NCI-H446 (cell line): ENCODE measurements around the gene HIRA.
"Not testable (repeated sequence)": the region's sequence is repeated elsewhere in the genome, so short reads cannot be mapped to it uniquely, and the experiment has no call there.

ENCODE experiments used
- DNase-seq, 2 experiments: peaks; one replicate each; lab custom pipeline; 2025; lab: John Stamatoyannopoulos, UW

Gene HIRA

DNA sequence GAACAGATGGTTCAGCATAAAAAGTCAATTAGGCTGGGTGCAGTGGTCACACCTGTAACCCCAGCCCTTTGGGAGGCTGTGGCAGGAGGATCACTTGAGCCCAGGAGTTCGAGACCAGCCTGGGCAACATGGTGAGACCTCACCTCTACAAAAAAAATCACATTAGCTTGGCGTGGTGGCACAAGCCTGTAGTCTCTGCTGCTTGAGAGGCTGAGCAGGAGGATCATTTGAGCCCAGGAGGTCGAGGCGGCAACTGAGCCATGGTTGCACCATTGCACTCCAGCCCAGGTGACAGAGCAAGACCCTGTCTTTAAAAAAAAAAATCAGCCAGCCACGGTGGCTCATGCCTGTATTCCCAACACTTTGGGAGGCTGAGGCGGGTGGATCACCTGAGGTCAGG, 108.1 kb downstream of the HIRA start:
- DNase-seq = not testable (repeated sequence)

DNA sequence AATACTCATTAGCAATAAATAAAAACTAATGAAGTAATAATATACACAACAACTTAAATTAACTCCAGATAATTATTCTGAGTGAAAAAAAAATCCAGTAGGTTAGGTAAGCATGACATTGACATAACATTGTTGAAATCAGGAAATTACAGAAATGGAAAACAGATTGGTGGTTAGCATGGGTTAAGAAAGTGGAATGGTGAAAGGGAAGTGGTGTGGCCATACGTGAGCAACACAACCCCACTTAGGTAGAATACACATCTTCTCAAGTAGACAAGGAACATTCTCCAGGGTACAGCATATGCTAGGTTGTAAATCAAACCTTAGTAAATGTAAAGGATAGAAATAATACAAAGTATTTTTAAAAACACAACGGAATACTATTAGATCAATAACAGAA, 109.8 kb downstream of the HIRA start:
- no peak for DNase-seq

DNA sequence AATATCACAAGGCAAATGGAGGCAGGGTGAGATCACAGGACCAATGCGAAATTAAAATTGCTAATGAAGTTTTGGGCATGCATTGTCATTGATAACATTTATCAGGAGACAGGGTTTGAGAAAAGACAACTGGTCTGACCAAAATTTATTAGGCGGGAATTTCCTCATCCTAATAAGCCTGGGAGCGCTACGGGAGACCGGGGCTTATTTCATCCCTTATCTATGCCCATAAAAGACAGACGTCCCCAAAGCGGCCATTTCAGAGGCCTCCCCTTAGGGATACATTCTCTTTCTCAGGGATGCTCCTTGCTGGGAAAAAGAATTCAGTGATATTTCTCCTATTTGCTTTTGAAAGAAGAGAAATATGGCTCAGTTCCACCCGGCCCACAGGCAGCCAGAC, 111.4 kb downstream of the HIRA start:
- DNase-seq = not testable (repeated sequence)

DNA sequence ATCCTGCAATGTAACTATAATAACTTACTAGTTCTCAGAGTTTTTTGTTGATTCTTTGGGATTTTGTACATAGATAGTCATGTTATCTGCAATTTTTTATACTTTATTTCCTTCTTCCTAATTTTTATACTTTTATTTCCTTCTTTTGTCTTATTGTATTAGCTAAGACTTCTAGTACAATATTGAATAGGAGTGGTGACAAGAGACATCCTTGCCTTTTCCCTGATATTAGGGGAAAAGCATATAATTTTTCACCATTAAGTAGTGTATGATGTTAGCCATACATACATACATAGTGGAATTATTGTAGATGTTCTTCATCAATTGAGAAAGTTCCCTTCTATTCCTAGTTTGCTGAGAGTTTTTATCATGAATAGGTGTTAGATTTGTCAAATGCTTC, 112.3 kb downstream of the HIRA start:
- no peak for DNase-seq

DNA sequence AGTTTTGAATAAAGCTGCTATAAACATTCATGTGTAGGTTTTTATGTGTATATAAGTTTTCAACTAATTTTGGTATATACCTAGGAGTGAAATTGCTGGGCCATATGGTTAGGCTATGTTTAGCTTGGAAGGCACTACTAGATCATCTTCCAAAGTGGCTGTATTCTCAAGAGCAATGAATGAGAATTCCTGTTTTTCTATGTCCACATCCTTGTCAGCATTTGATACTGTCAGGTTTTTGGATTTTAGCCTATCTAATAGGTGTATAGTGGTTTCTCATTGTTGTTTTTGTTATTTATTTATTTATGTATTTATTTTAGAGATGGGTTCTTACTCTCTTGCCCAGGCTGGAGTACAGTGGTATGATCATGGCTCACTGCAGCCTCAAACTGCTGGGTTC, 113.7 kb downstream of the HIRA start:
- DNase-seq = no peak

DNA sequence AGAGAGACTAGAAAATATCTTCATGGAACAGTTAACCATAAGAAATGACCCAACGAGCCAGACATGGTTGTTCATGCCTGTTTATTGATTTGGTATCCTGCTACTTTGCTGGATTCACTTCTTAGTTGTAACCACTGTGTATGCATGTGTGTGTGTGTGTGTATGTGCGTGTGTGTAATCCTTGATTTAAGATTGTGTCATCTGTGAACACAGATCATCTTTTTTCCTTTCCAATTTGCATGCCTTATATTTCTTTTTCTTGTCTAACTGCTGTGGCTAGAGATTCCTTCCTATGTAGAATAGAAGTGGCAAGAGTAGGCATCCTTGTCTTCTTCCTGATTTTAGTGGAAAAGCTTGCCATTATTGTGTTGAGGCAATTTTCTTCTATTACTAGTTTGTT, 123.7 kb downstream of the HIRA start:
- no peak for DNase-seq

DNA sequence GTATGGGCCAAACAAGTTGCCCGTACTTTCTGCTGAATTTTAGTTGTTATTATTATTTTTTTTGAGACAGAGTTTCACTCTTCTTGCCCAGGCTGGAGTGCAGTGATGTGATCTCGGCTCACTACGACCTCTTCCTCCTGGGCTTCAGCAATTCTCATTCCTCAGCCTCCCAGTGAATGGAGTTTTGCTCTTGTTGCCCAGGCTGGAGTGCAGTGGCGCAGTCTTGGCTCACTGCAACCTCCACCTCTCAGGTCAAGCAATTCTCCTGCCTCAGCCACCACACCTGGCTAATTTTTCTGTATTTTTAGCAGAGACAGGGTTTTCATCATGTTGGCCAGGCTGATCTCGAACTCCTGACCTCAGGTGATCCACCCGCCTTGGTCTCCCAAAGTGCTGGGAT, 125.0 kb downstream of the HIRA start:
- DNase-seq = not testable (repeated sequence)

DNA sequence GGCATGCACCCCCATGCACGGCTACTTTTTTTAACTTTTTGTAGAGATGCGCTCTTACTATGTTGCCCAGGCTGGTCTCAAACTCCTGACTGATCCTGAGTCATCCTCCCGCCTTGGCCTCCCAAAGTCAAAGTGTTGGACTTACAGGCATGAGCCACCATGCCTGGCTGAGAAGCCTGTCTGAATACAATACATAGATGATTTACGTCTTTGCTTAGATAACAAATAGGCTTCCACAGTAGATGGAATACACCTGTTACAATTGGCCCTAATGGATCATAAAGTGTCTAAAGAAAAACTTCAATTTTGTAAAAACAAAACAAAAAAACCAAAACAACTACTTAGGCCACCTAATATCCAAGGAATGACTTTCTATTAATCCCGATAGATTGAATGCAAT, 127.0 kb downstream of the HIRA start:
- no peak for DNase-seq

DNA sequence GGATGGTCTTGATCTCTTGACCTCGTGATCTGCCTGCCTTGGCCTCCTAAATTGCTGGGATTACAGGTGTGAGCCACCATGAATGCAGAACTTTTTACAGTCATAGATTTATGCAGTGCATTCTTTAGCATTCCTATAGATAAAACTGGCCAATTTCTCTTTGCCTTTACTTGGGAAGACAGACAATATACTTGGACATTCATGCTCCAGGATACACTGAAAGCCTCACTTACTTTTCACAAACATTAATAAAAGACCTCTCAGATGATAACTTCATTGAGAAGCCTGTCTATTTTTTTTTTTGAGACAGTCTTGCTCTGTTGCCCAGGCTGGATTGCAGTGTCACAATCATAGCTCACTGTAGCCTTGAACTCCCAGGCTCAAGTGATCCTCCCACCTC, 127.7 kb downstream of the HIRA start:
- DNase-seq = no peak

DNA sequence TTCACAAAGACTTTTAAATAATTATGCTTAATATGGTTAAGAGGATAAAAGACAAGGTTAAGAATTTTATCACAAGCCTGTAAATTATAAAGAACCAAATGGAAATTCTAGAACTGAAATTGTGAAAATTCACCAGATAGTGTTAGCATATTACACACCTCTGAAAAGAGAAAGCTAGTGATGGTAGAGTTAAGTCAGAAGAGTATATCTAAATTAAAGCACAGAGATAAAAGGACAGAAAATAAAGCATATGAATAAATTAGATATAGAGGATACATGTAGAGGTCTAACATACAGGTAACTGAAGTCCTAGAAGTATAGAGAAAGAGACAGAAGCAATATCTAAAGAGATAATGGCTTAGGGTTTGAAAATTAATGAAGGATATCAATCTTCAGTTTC, 135.8 kb downstream of the HIRA start:
- DNase-seq = no peak

DNA sequence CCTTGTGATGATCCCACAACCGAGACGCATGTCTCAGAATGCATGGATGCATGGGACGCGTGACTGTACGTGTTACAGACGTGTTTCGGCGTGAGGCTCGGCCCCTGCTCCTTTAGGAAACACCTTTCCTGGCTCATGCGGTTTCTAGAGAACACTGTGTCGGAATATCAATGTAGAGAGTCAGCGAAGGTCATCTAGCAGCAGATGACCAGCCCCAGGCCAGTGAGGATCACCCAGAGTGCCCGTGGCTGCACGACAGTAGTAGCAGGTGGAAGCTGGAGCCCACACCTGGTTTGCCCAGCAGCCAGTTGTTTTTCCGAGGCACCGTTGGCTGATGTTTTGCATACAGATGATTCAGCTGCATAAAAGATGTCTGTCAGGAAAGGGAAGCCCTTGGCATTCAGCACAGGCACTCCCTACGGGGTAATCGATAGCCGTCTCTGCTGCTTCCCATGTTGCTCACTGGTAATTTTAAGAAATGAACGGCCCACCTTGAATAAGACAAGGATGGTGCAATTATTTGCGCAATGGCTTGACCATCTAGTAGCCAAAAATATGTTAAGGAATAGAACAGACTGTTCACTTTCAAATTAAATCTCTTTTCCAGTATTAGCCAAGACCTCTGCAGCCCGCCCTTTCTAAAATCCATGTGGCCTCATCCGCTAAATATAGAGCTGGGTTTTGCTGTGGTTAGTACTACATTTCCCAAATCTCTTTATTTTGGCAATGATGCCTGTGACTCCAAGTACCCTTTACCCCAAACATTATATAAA, 138.9 kb downstream of the HIRA start:
- DNase-seq = no peak

DNA sequence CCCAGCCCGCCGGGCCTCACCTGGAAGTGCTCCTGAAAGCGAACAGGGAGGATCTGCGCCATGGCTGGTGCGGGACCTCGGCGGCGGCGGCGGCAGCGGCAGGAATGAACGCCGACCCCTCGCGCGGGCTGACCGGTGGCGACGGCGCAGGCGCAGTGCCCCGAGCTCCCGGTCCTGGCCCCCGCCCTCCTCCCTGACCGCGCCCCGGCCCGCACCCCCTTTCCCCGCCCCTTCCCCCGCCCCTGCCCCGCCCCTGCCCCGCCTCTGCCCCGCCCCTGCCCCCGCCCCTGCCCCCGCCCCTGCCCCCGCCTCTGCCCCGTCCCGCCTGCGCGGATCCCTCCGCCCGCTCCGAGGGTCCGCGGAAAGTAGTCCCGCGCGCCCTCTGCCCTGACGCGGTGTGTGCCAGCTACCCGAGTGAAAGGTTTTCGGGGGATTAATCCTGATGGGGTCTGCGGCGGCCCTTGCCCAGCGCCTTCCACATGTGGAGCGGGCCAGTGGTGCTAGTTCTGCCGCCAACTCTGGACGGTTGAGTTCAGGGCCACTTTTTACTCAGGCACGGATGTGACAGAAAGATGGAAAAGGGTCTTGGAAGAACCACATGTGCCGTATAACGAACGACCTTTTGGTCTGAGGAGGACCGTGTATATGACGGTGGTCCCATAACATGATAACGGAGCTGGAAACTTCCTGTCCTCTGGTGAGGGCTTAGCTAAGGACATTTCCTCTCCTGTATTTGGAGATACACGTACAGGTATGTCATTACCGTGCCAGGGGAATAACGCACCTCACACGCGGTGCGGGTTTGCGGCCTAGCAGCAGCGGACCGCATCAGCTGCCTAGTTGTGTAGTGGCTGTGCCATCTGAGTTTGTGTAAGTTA, 139.7 kb downstream of the HIRA start, which contains the start of gene CLTCL1:
TSS of gene CLTCL1 (minus strand) at position 140 of the 878 bp plus-strand sequence. CDS start at position 62, 78 bp downstream.
- peak; percentile 59 to 81 for DNase-seq

DNA sequence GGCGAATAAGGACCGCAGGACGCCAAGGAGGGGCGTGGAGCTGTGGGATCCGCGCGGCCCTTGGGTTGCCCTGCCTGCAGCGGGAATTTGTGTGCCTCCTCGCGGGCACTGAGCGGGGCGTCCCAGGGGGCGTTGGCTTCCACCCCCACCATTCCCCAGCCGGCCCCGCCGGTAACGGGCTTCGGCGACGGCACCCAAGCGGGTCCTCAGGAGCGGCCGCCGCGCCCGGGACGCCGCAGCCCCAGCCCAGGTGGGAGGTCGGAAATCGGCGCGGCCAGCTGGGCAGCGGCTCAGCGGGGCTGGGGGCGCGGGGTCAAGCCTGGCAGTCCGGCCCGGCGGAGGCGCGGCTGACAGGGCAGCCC, 140.3 kb downstream of the HIRA start:
- peak in 1 of 2 experiments; percentile 28 for DNase-seq

DNA sequence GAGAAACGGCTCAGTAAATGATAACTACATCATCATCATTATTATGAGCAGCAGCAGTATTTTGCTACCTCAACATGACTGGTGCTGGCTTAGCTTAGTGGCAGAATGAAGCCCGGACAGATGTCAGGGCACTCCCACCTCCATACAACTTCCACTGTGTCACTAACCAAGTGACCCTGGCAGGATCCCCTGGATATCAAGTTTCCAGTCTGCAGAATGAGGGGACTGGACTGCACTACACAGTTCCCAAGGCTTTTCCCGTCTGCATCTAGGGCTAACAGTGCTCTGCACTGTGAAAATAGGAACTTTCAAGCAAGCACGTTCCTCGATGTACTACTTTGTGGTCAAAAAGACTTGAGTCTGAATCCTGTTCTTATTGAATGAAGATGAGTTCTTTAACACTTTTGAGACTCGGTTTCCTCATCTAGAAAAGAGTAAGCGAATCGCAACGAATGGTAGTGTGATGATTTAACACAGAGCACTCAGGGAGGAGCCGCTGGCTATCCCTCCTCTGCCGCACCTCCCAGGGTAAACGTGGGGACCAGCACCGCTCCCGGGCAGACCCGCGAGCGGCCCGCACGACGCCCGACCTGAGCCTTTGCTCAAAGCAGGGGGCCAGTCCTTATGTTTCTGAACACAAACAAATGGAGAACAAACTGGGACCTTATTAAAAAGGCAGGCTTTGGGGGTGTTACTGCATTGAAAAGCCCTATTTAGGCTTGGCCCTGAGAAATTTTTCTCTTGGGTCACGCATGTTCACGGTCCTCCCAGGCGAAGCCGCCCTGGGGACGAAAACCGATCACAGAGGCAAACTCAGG, 140.9 kb downstream of the HIRA start:
- no peak for DNase-seq

DNA sequence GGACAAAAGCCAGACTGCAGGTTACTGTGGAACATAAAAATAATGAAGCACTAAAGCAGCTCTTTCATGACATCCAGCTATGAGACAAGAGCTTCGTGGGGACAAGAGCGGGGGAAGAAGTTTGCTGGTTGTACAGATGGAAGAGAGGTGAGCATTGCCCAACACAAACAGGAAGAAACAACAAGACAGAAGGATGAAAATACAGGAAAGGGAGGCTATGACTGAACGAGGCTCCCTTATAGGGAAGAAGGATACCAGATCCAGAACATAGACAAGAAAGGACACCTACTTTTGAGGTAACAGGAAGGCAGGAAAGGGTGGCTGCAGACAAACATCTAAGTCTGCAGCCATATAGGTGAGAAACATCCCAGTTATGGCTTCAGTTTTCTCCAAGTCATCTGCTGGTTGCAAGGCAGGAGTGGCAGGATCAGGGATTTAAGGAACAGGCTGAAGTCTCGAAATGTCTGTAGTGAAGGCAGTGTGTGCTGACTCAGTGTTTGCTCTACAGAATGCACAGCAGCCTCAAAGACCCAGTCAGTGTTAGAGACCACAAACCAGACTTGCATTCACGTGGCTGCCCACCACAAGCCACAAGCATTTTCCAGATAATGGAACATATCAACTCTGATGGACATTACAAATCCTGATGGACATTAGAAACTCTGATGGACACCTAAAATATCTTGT, 141.9 kb downstream of the HIRA start:
- DNase-seq = no peak

DNA sequence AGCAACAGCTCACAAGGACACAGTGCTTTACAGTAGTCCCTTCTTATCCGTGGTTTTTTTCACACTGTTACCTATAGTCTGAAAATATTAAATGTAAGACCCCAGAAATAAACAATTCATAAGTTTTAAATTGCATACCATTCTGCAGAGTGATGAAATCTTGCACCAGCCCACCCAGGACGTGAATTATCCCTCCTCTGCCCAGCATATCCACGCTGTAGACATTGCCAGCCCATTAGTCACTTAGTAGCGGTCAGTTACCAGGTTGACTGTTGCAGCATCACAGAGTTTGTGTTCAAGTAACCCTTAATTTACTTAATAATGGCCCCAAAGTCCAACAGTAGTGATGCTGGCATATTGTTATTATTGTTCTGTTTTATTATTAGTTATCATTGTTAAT, 143.6 kb downstream of the HIRA start:
- DNase-seq = no peak

DNA sequence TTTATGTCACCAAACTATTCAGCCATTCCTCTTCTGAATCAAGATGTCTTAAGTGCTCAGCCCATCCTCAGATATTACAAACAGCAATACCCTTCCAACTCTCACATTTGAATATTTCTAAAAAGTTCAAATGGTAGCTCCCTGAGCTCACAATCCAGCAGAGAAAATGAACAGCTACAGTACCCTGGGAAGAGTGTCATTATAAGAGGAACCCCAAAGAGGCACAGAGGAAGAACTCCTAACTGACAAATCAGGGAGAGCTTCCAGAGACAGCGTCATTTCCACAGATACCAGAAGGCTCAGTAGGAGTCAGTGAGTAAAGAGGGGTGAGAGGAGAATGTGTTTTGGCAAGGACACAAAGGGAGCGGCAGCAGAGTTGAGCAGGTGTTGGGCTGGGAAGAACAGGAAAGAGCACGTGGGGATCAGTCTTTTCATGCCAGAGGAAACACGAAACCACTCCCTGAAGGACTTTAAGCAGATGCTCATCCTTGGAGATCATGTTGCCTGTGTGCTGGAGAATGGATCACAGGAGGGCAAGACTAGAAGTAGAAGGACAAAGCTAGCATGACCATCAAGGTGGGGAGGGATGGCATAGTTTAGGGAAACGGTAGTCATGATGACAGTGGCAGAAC, 144.3 kb downstream of the HIRA start:
- DNase-seq = peak in 1 of 2 experiments; percentile 68

DNA sequence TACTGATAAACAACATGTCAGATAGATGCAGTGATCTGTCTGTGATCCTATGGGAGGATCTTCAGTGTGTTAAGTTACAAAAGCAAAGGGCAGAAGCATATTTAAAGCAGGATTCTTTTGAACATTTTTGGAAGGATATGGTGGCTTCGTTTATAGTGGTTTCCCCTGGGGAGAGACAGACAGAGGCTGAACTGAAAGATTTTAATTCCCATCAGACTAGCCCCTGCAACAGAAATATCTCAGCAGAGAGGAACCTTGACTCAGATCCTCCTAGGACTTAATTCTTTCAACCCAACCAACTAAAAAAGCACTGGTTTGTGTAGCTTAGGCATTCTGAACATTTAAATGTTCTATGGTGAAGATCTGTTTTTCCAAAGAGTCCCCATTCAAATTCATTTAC, 145.7 kb downstream of the HIRA start:
- no peak for DNase-seq
